HepG2 (cell line): ENCODE results near the gene VPS13D.

Source experiments
- CTCF ChIP-seq: sonication (generic); formaldehyde crosslinking; IDR thresholded peaks from 2 replicates; pipeline ENCODE4 v1.5.0; 2020; ENCODE audit warnings: mild to moderate bottlenecking, missing genetic modification reagents, moderate library complexity
- RFXAP ChIP-seq: sonication (generic); formaldehyde crosslinking; IDR thresholded peaks from 2 replicates; pipeline ENCODE4 v1.4.0; 2020; ENCODE audit warnings: missing genetic modification reagents, borderline replicate concordance
- SALL1 ChIP-seq: sonication (generic); formaldehyde crosslinking; IDR thresholded peaks from 2 replicates; pipeline ENCODE4 v1.8.0; 2022; ENCODE audit warnings: mild to moderate bottlenecking, missing genetic modification reagents
- ZBTB1 ChIP-seq: sonication (generic); formaldehyde crosslinking; IDR thresholded peaks from 2 replicates; pipeline ENCODE4 v1.4.0; 2020; ENCODE audit warnings: missing genetic modification reagents, borderline replicate concordance
- ZNF780A ChIP-seq: sonication (generic); formaldehyde crosslinking; IDR thresholded peaks from 2 replicates; pipeline ENCODE4 v1.8.0; 2022; ENCODE audit warnings: mild to moderate bottlenecking, missing genetic modification reagents, moderate library complexity

- no peak for TF ChIP-seq ZBTB1 (CRISPR knock-in tag)
- TF ChIP-seq ZNF780A (CRISPR knock-in tag): no peak
- no peak for TF ChIP-seq CTCF (CRISPR knock-in tag)
- no peak for TF ChIP-seq SALL1 (CRISPR knock-in tag)
- TF ChIP-seq RFXAP (CRISPR knock-in tag): no peak
Measured at GRCh38 chr1:12450756-12451559, 221.1 kb downstream of the VPS13D start.
